Mammary epithelial cell (primary cell): ENCODE measurements around the gene OR2A2.
A peak's percentile ranks its signal among the peaks of the same experiment; 100 is the strongest.

Experiments used
- EZH2 ChIP-seq: IDR thresholded peaks from 2 replicates; pipeline ENCODE4 v1.6.1; 2012; ENCODE audit warnings: low read length, inconsistent platforms, borderline replicate concordance
- TF ChIP-seq, protein P1 (sequence below), 2 donors: IDR thresholded peaks in 1 of 2; conservative IDR thresholded peaks in 1 of 2; 2 replicates each; pipeline ENCODE4 v1.5.1; 2011 to 2012; ENCODE audit warnings: inconsistent platforms in 2 of 2, low read length in 2 of 2, mild to moderate bottlenecking in 2 of 2, control low read depth in 1 of 2, low read depth in 1 of 2; ENCODE audit not compliant: insufficient read depth in 1 of 2; ENCODE audit errors: extremely low read depth in 1 of 2

DNA sequence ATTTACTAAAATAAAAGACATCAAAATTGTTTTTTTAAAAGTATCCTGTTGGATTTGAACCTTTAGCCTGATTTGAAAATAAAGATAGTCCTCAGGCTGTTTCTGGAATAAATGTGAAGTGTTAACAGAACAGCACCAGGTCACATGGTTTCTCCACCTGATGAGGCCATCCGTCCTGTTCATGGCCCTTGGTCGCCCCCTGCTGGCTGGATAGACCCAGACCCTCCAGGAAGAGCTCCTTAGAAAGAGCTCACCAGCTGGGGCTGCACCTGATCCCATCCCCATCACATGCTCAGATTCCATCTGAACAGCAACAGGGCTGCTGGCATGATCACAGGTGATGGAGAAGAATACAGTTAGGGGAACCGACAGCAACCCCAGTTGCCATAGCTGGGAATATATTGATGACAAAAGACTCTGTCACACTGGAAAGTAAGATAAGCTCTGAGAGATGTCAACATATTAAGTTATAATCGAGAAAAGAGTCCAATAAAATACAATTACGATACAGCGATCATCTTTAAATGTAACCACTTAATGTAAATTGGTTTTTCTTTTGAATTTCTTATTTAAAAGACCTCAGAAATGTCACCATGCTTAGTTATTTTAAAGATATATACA is 18.4 kb downstream of the OR2A2 start:
- TF ChIP-seq, protein P1, sequence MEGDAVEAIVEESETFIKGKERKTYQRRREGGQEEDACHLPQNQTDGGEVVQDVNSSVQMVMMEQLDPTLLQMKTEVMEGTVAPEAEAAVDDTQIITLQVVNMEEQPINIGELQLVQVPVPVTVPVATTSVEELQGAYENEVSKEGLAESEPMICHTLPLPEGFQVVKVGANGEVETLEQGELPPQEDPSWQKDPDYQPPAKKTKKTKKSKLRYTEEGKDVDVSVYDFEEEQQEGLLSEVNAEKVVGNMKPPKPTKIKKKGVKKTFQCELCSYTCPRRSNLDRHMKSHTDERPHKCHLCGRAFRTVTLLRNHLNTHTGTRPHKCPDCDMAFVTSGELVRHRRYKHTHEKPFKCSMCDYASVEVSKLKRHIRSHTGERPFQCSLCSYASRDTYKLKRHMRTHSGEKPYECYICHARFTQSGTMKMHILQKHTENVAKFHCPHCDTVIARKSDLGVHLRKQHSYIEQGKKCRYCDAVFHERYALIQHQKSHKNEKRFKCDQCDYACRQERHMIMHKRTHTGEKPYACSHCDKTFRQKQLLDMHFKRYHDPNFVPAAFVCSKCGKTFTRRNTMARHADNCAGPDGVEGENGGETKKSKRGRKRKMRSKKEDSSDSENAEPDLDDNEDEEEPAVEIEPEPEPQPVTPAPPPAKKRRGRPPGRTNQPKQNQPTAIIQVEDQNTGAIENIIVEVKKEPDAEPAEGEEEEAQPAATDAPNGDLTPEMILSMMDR (conservative IDR thresholded peaks at IDR 0.05 in 1 of 2, IDR thresholded peaks at IDR 0.05 in 1 of 2; ENCODE audit: extremely low read depth in 1 of 2, insufficient read depth in 1 of 2, low read depth in 1 of 2, low read length in 2 of 2) = peak; percentile 83 to 85
- TF ChIP-seq EZH2 = no peak
